ENCODE data around the gene ANK2.

Gene ANK2

GRCh38 chr4:113142351-113142750 is 92.9 kb downstream of the ANK2 start:
- Histone ChIP-seq H3K9ac (ENCODE audit: low read depth in 1 of 2, low read length in 2 of 2) (no peak overlapping the region), H3K9me3 (ENCODE audit: control insufficient read depth in 1 of 2, low read length in 2 of 2) (no peaks in the 10 kb centered on the region), H3K4me1 (ENCODE audit: control insufficient read depth in 1 of 2, insufficient read depth in 2 of 2, low read length in 2 of 2) (peaks cover 5 to 7% of the 10 kb centered on the region in 2 donors), H3K36me3 (ENCODE audit: control insufficient read depth in 1 of 2, insufficient read depth in 2 of 2, low read length in 2 of 2) (no peaks in the 10 kb centered on the region), H3K27me3 (ENCODE audit: control insufficient read depth in 1 of 2, insufficient read depth in 2 of 2, low read length in 2 of 2) (no peaks in the 10 kb centered on the region), H3K27ac (ENCODE audit: low read depth, low read length) (no peak overlapping the region), H3K4me3 (ENCODE audit: low read depth in 1 of 2, low read length in 2 of 2) (no peak overlapping the region)

- no peaks in the 10 kb centered on the region for H3K9me3 ChIP-seq (ENCODE audit: control insufficient read depth in 1 of 2, low read length in 2 of 2)
- no peaks in the 10 kb centered on the region for H3K27me3 ChIP-seq (ENCODE audit: control insufficient read depth in 1 of 2, insufficient read depth in 2 of 2, low read length in 2 of 2)
- no peak overlapping the region for H3K4me3 ChIP-seq (ENCODE audit: low read depth in 1 of 2, low read length in 2 of 2)
- no peak overlapping the region for H3K27ac ChIP-seq (ENCODE audit: low read depth, low read length)
- H3K4me1 ChIP-seq (ENCODE audit: control insufficient read depth in 1 of 2, insufficient read depth in 2 of 2, low read length in 2 of 2), result peaks cover 6 to 15% of the 10 kb centered on the region in 2 donors
- no peaks in the 10 kb centered on the region for H3K36me3 ChIP-seq (ENCODE audit: control insufficient read depth in 1 of 2, insufficient read depth in 2 of 2, low read length in 2 of 2)
- H3K9ac ChIP-seq (ENCODE audit: low read depth in 1 of 2, low read length in 2 of 2), result no peak overlapping the region
These were observed 94.6 kb downstream of the ANK2 start for GRCh38 chr4:113144091-113144490.

GRCh38 chr4:113145147-113145518 is 95.7 kb downstream of the ANK2 start:
- H3K9me3 ChIP-seq (ENCODE audit: control insufficient read depth in 1 of 2, low read length in 2 of 2), result no peaks in the 10 kb centered on the region
- H3K4me3 ChIP-seq (ENCODE audit: low read depth in 1 of 2, low read length in 2 of 2), result no peak overlapping the region
- peaks cover 6 to 15% of the 10 kb centered on the region in 2 donors for H3K4me1 ChIP-seq (ENCODE audit: control insufficient read depth in 1 of 2, insufficient read depth in 2 of 2, low read length in 2 of 2)
- H3K27ac ChIP-seq (ENCODE audit: low read depth, low read length), result no peak overlapping the region
- H3K27me3 ChIP-seq (ENCODE audit: control insufficient read depth in 1 of 2, insufficient read depth in 2 of 2, low read length in 2 of 2), result no peaks in the 10 kb centered on the region
- H3K36me3 ChIP-seq (ENCODE audit: control insufficient read depth in 1 of 2, insufficient read depth in 2 of 2, low read length in 2 of 2), result no peaks in the 10 kb centered on the region
- no peak overlapping the region for H3K9ac ChIP-seq (ENCODE audit: low read depth in 1 of 2, low read length in 2 of 2)

GRCh38 chr4:113145519-113146291 is 96.3 kb downstream of the ANK2 start:
- Histone ChIP-seq H3K36me3 (ENCODE audit: control insufficient read depth in 1 of 2, insufficient read depth in 2 of 2, low read length in 2 of 2) (no peaks in the 10 kb centered on the region), H3K9me3 (ENCODE audit: control insufficient read depth in 1 of 2, low read length in 2 of 2) (no peaks in the 10 kb centered on the region), H3K4me1 (ENCODE audit: control insufficient read depth in 1 of 2, insufficient read depth in 2 of 2, low read length in 2 of 2) (peaks cover 6 to 15% of the 10 kb centered on the region in 2 donors), H3K27ac (ENCODE audit: low read depth, low read length) (no peak overlapping the region), H3K4me3 (ENCODE audit: low read depth in 1 of 2, low read length in 2 of 2) (no peak overlapping the region), H3K27me3 (ENCODE audit: control insufficient read depth in 1 of 2, insufficient read depth in 2 of 2, low read length in 2 of 2) (no peaks in the 10 kb centered on the region), H3K9ac (ENCODE audit: low read depth in 1 of 2, low read length in 2 of 2) (no peak overlapping the region)

GRCh38 chr4:113146876-113147358 is 97.5 kb downstream of the ANK2 start:
- H3K4me3 ChIP-seq (ENCODE audit: low read depth in 1 of 2, low read length in 2 of 2), result peak overlapping the region; percentile 74 to 82
- peak overlapping the region; percentile 69 for H3K27ac ChIP-seq (ENCODE audit: low read depth, low read length)
- H3K9ac ChIP-seq (ENCODE audit: low read depth in 1 of 2, low read length in 2 of 2), result peak overlapping the region; percentile 41 to 64
- peaks cover 6 to 15% of the 10 kb centered on the region in 2 donors for H3K4me1 ChIP-seq (ENCODE audit: control insufficient read depth in 1 of 2, insufficient read depth in 2 of 2, low read length in 2 of 2)
- H3K9me3 ChIP-seq (ENCODE audit: control insufficient read depth in 1 of 2, low read length in 2 of 2), result no peaks in the 10 kb centered on the region
- no peaks in the 10 kb centered on the region for H3K36me3 ChIP-seq (ENCODE audit: control insufficient read depth in 1 of 2, insufficient read depth in 2 of 2, low read length in 2 of 2)
- no peaks in the 10 kb centered on the region for H3K27me3 ChIP-seq (ENCODE audit: control insufficient read depth in 1 of 2, insufficient read depth in 2 of 2, low read length in 2 of 2)

GRCh38 chr4:113147498-113148111 is 98.2 kb downstream of the ANK2 start:
- Histone ChIP-seq H3K27ac (ENCODE audit: low read depth, low read length) (peak overlapping the region; percentile 69), H3K27me3 (ENCODE audit: control insufficient read depth in 1 of 2, insufficient read depth in 2 of 2, low read length in 2 of 2) (no peaks in the 10 kb centered on the region), H3K4me1 (ENCODE audit: control insufficient read depth in 1 of 2, insufficient read depth in 2 of 2, low read length in 2 of 2) (peaks cover 6 to 15% of the 10 kb centered on the region in 2 donors), H3K9me3 (ENCODE audit: control insufficient read depth in 1 of 2, low read length in 2 of 2) (no peaks in the 10 kb centered on the region), H3K4me3 (ENCODE audit: low read depth in 1 of 2, low read length in 2 of 2) (peak overlapping the region; percentile 74 to 82), H3K9ac (ENCODE audit: low read depth in 1 of 2, low read length in 2 of 2) (peak overlapping the region in 1 of 2 donors; percentile 64), H3K36me3 (ENCODE audit: control insufficient read depth in 1 of 2, insufficient read depth in 2 of 2, low read length in 2 of 2) (no peaks in the 10 kb centered on the region)

- no peaks in the 10 kb centered on the region for H3K36me3 ChIP-seq (ENCODE audit: control insufficient read depth in 1 of 2, insufficient read depth in 2 of 2, low read length in 2 of 2)
- H3K27me3 ChIP-seq (ENCODE audit: control insufficient read depth in 1 of 2, insufficient read depth in 2 of 2, low read length in 2 of 2), result no peaks in the 10 kb centered on the region
- no peaks in the 10 kb centered on the region for H3K9me3 ChIP-seq (ENCODE audit: control insufficient read depth in 1 of 2, low read length in 2 of 2)
- H3K9ac ChIP-seq (ENCODE audit: low read depth in 1 of 2, low read length in 2 of 2), result no peak overlapping the region
- no peak overlapping the region for H3K27ac ChIP-seq (ENCODE audit: low read depth, low read length)
- no peak overlapping the region for H3K4me3 ChIP-seq (ENCODE audit: low read depth in 1 of 2, low read length in 2 of 2)
- peaks cover 6 to 15% of the 10 kb centered on the region in 2 donors for H3K4me1 ChIP-seq (ENCODE audit: control insufficient read depth in 1 of 2, insufficient read depth in 2 of 2, low read length in 2 of 2)
These were observed 99.5 kb downstream of the ANK2 start for GRCh38 chr4:113148925-113149324.

GRCh38 chr4:113153529-113154101 is 104.2 kb downstream of the ANK2 start:
- Histone ChIP-seq H3K4me3 (ENCODE audit: low read depth in 1 of 2, low read length in 2 of 2) (no peak overlapping the region), H3K9me3 (ENCODE audit: control insufficient read depth in 1 of 2, low read length in 2 of 2) (no peaks in the 10 kb centered on the region), H3K27ac (ENCODE audit: low read depth, low read length) (no peak overlapping the region), H3K36me3 (ENCODE audit: control insufficient read depth in 1 of 2, insufficient read depth in 2 of 2, low read length in 2 of 2) (no peaks in the 10 kb centered on the region), H3K27me3 (ENCODE audit: control insufficient read depth in 1 of 2, insufficient read depth in 2 of 2, low read length in 2 of 2) (no peaks in the 10 kb centered on the region), H3K4me1 (ENCODE audit: control insufficient read depth in 1 of 2, insufficient read depth in 2 of 2, low read length in 2 of 2) (no peaks in the 10 kb centered on the region), H3K9ac (ENCODE audit: low read depth in 1 of 2, low read length in 2 of 2) (no peak overlapping the region)

GRCh38 chr4:113154281-113154680 is 104.8 kb downstream of the ANK2 start:
- H3K4me1 ChIP-seq (ENCODE audit: control insufficient read depth in 1 of 2, insufficient read depth in 2 of 2, low read length in 2 of 2), result no peaks in the 10 kb centered on the region
- no peaks in the 10 kb centered on the region for H3K36me3 ChIP-seq (ENCODE audit: control insufficient read depth in 1 of 2, insufficient read depth in 2 of 2, low read length in 2 of 2)
- no peak overlapping the region for H3K27ac ChIP-seq (ENCODE audit: low read depth, low read length)
- no peak overlapping the region for H3K9ac ChIP-seq (ENCODE audit: low read depth in 1 of 2, low read length in 2 of 2)
- no peaks in the 10 kb centered on the region for H3K27me3 ChIP-seq (ENCODE audit: control insufficient read depth in 1 of 2, insufficient read depth in 2 of 2, low read length in 2 of 2)
- H3K9me3 ChIP-seq (ENCODE audit: control insufficient read depth in 1 of 2, low read length in 2 of 2), result no peaks in the 10 kb centered on the region
- H3K4me3 ChIP-seq (ENCODE audit: low read depth in 1 of 2, low read length in 2 of 2), result no peak overlapping the region

All from duodenal mucosa (tissue), 2 donors.